Panc1 (cell line): Measurements from ENCODE around the gene BTLA. TPM values are rescaled to one million over a fixed set of nuclear protein-coding genes. Genes with fewer than 3 reads are reported as not detected.

ENCODE experiments used
- ATAC-seq: fragments of 200-7000 bp; cut with Tn5 transposase; 2 replicates; pipeline ENCODE4 v1.9.1; 2020; ENCODE audit warnings: mild to moderate bottlenecking, moderate library complexity
- BruUV-seq: library from RNA; stranded (reverse); fragments of 400-500 nt; replicated peaks from 2 replicates; lab custom pipeline; 2021; lab: Mats Ljungman, UMichigan
- CTCF ChIA-PET: fragments of 300-600 bp; sonication (Branson Sonifier 250); formaldehyde crosslinking; loops from one replicate; lab custom pipeline; 2022; ENCODE audit warnings: antibody characterized with exemption; lab: Charles Lee
- POLR2A ChIA-PET: fragments of 300-600 bp; sonication (Branson Sonifier 250); formaldehyde crosslinking; loops from one replicate; lab custom pipeline; 2022; ENCODE audit warnings: antibody characterized with exemption; lab: Charles Lee
- DNase-seq: peaks from one replicate; pipeline ENCODE4 v3.0.0-alpha.2; 2010; ENCODE audit warnings: low read depth, low spot score
- H3K27ac ChIP-seq: 2 replicates; pipeline ENCODE4 v1.5.1; 2011; ENCODE audit warnings: mild to moderate bottlenecking, low read length, inconsistent platforms
- H3K27me3 ChIP-seq: fragments of 200-500 bp; sonication (Bioruptor generic); 2 replicates; pipeline ENCODE4 v1.6.0; 2014; ENCODE audit warnings: low read length, inconsistent platforms; ENCODE audit not compliant: control insufficient read depth, insufficient read depth
- H3K36me3 ChIP-seq: fragments of 200-500 bp; sonication (Bioruptor generic); 2 replicates; pipeline ENCODE4 v1.5.1; 2014; ENCODE audit warnings: inconsistent platforms, mild to moderate bottlenecking, low read length, moderate library complexity; ENCODE audit not compliant: control insufficient read depth, insufficient read depth
- H3K4me1 ChIP-seq: 2 replicates; pipeline ENCODE4 v1.5.1; 2011; ENCODE audit warnings: inconsistent platforms, mild to moderate bottlenecking, low read length, moderate library complexity; ENCODE audit not compliant: control insufficient read depth, insufficient read depth
- H3K4me3 ChIP-seq, 2 experiments: 2 replicates each; pipeline ENCODE4 v1.5.1; 2011 to 2012; ENCODE audit warnings: low read depth in 2 of 2, low read length in 2 of 2, mild to moderate bottlenecking in 2 of 2, inconsistent platforms in 1 of 2, moderate library complexity in 1 of 2
- H3K9me3 ChIP-seq: fragments of 200-500 bp; sonication (Bioruptor generic); 2 replicates; pipeline ENCODE4 v1.5.1; 2014; ENCODE audit warnings: low read depth, mild to moderate bottlenecking, inconsistent platforms, low read length, moderate library complexity; ENCODE audit not compliant: control insufficient read depth, insufficient read depth
- CTCF ChIP-seq: fragments of 450-650 bp; IDR thresholded peaks from 2 replicates; pipeline ENCODE4 v1.5.1; 2017; ENCODE audit warnings: mild to moderate bottlenecking
- POLR2AphosphoS5 ChIP-seq: IDR thresholded peaks from 2 replicates; pipeline ENCODE4 v1.6.1; 2012; ENCODE audit warnings: mild to moderate bottlenecking, low read depth, low read length, moderate library complexity
- SIN3A ChIP-seq: IDR thresholded peaks from 2 replicates; pipeline ENCODE4 v1.6.1; 2012; ENCODE audit warnings: low read depth, mild to moderate bottlenecking, low read length, moderate library complexity, borderline replicate concordance; ENCODE audit not compliant: insufficient read depth
- TCF7L2 ChIP-seq: IDR thresholded peaks from 2 replicates; pipeline ENCODE4 v1.6.1; 2011; ENCODE audit warnings: mild to moderate bottlenecking, low read depth, low read length, inconsistent platforms
- in situ Hi-C: cut with HindIII; loops from 2 replicates; pipeline ENCODE4 v1.10.0; 2016; ENCODE audit warnings: low sequenced_read_pairs, low pct_unique_long_range_greater_than_20kb
- intact Hi-C: fragments of 100-400 bp; cut with micrococcal nuclease; formaldehyde crosslinking; loops from one replicate; pipeline ENCODE4 v1.10.0; 2022; ENCODE audit not compliant: unreplicated experiment
- total RNA-seq: library from RNA; stranded (reverse); gene quantifications from one replicate; pipeline ENCODE4 v1.2.1, GENCODE V29; 2021; ENCODE audit not compliant: unreplicated experiment
- TF ChIP-seq, protein P1 (sequence below), 2 experiments: IDR thresholded peaks; 2 replicates each; pipeline ENCODE4 v1.6.1; 2011 to 2012; ENCODE audit warnings: low read depth in 2 of 2, control low read depth in 1 of 2, low read length in 1 of 2, mild to moderate bottlenecking in 1 of 2, moderate library complexity in 1 of 2; ENCODE audit not compliant: insufficient read depth in 1 of 2

BTLA gene
- total RNA-seq, 1 experiment from 2014 or later = not detected

GRCh38 chr3:112476346-112476745 is 22.9 kb downstream of the BTLA start:
- no peak for DNase-seq
- H3K4me3 ChIP-seq = no peak overlapping the region
- no peak for ATAC-seq
- H3K27ac ChIP-seq = no peak overlapping the region
- ChIA-PET POLR2A (no interaction called here), CTCF (no interaction called here)
- no peaks in the 10 kb centered on the region for H3K9me3 ChIP-seq
- no peak for TF ChIP-seq POLR2AphosphoS5
- TF ChIP-seq SIN3A = no peak
- no peak for TF ChIP-seq CTCF
- no peak for TF ChIP-seq TCF7L2
- TF ChIP-seq, protein P1, sequence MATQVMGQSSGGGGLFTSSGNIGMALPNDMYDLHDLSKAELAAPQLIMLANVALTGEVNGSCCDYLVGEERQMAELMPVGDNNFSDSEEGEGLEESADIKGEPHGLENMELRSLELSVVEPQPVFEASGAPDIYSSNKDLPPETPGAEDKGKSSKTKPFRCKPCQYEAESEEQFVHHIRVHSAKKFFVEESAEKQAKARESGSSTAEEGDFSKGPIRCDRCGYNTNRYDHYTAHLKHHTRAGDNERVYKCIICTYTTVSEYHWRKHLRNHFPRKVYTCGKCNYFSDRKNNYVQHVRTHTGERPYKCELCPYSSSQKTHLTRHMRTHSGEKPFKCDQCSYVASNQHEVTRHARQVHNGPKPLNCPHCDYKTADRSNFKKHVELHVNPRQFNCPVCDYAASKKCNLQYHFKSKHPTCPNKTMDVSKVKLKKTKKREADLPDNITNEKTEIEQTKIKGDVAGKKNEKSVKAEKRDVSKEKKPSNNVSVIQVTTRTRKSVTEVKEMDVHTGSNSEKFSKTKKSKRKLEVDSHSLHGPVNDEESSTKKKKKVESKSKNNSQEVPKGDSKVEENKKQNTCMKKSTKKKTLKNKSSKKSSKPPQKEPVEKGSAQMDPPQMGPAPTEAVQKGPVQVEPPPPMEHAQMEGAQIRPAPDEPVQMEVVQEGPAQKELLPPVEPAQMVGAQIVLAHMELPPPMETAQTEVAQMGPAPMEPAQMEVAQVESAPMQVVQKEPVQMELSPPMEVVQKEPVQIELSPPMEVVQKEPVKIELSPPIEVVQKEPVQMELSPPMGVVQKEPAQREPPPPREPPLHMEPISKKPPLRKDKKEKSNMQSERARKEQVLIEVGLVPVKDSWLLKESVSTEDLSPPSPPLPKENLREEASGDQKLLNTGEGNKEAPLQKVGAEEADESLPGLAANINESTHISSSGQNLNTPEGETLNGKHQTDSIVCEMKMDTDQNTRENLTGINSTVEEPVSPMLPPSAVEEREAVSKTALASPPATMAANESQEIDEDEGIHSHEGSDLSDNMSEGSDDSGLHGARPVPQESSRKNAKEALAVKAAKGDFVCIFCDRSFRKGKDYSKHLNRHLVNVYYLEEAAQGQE (IDR thresholded peaks at IDR 0.05; ENCODE audit: insufficient read depth in 1 of 2, low read depth in 2 of 2, low read length in 1 of 2) = no peak
- in situ Hi-C loops = no loop called here
- no peaks in the 10 kb centered on the region for H3K4me1 ChIP-seq
- no TSS peak for BruUV-seq
- H3K36me3 ChIP-seq = no peaks in the 10 kb centered on the region
- intact Hi-C loops = no loop called here
- H3K27me3 ChIP-seq = no peaks in the 10 kb centered on the region

DNA sequence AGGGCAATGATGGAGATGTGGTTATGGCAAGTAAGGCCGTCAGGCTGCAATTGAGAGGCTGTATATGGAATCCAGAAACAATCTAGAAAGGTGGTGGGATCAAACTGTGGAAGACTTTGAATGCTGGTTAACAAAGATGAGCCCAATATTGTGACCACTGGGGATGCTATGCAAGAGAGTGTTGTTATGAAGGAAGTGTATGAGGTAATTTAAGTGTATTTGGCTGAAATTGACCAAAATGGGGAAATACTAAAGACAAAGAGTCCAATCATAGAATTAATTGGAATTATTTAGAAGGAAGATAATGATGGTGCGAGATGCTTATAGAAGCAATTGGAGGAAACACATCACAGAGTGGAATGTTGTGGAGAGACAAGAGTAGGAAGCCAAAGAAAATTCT is 24.5 kb downstream of the BTLA start:
- no peaks in the 10 kb centered on the region for H3K9me3 ChIP-seq
- ChIA-PET POLR2A (no interaction called here), CTCF (no interaction called here)
- TF ChIP-seq POLR2AphosphoS5 (no peak), SIN3A (no peak)
- TF ChIP-seq, protein P1 (IDR thresholded peaks at IDR 0.05; ENCODE audit: insufficient read depth in 1 of 2, low read depth in 2 of 2, low read length in 1 of 2) = no peak
- no peaks in the 10 kb centered on the region for H3K36me3 ChIP-seq
- H3K27me3 ChIP-seq = no peaks in the 10 kb centered on the region
- no peak overlapping the region for H3K4me3 ChIP-seq
- H3K4me1 ChIP-seq = no peaks in the 10 kb centered on the region
- ATAC-seq = no peak
- BruUV-seq = no TSS peak
- in situ Hi-C loops (no loop called here), intact Hi-C loops (no loop called here)
- H3K27ac ChIP-seq = no peak overlapping the region
- no peak for DNase-seq
